8988T (cell line): ENCODE results near the gene PIGU.

Experiments used
- DNase-seq: peaks from one replicate; pipeline ENCODE4 v3.0.0; 2011

The PIGU gene

GRCh38 chr20:34578025-34578424 is 98.9 kb downstream of the PIGU start:
- DNase-seq, result no peak

- no peak for DNase-seq
Observed at GRCh38 chr20:34577061-34577460, 99.8 kb downstream of the PIGU start.

GRCh38 chr20:34575756-34576155 is 101.1 kb downstream of the PIGU start:
- no peak for DNase-seq

- no peak for DNase-seq
Observed at GRCh38 chr20:34575271-34575670, 101.6 kb downstream of the PIGU start.

- DNase-seq, result no peak
Observed at GRCh38 chr20:34574861-34575260, 102.0 kb downstream of the PIGU start.

- DNase-seq, result no peak
Observed at GRCh38 chr20:34574426-34574825, 102.5 kb downstream of the PIGU start.

- DNase-seq, result no peak
Observed at GRCh38 chr20:34573541-34574300, 103.2 kb downstream of the PIGU start.

- no peak for DNase-seq
Observed at GRCh38 chr20:34571753-34572152, 105.1 kb downstream of the PIGU start.

GRCh38 chr20:34570859-34571306 is 106.0 kb downstream of the PIGU start:
- no peak for DNase-seq

GRCh38 chr20:34569598-34569997 is 107.3 kb downstream of the PIGU start:
- no peak for DNase-seq

GRCh38 chr20:34567892-34568865 is 108.7 kb downstream of the PIGU start:
- no peak for DNase-seq

GRCh38 chr20:34566978-34567891 is 109.7 kb downstream of the PIGU start:
- no peak for DNase-seq

GRCh38 chr20:34564833-34565232 is 112.1 kb downstream of the PIGU start:
- no peak for DNase-seq

- DNase-seq, result peak; percentile 89
Observed at GRCh38 chr20:34562641-34563040, 114.3 kb downstream of the PIGU start.

- DNase-seq, result no peak
Observed at GRCh38 chr20:34561661-34562060, 115.2 kb downstream of the PIGU start.

- DNase-seq, result no peak
Observed at GRCh38 chr20:34560614-34561013, 116.3 kb downstream of the PIGU start.

- no peak for DNase-seq
Observed at GRCh38 chr20:34560141-34560523, 116.8 kb downstream of the PIGU start.

GRCh38 chr20:34559311-34560140 is 117.4 kb downstream of the PIGU start:
- DNase-seq, result no peak

- peak; percentile 98 for DNase-seq
Observed at GRCh38 chr20:34558320-34559218, 118.3 kb downstream of the PIGU start, which contains the start of gene MAP1LC3A. TSS of gene MAP1LC3A (plus strand) at chr20:34558718. CDS start at chr20:34558869, 151 bp downstream.

- no peak for DNase-seq
Observed at GRCh38 chr20:34557936-34558319, 119.0 kb downstream of the PIGU start.
